Measurements from ENCODE around the gene ST14.

DNA sequence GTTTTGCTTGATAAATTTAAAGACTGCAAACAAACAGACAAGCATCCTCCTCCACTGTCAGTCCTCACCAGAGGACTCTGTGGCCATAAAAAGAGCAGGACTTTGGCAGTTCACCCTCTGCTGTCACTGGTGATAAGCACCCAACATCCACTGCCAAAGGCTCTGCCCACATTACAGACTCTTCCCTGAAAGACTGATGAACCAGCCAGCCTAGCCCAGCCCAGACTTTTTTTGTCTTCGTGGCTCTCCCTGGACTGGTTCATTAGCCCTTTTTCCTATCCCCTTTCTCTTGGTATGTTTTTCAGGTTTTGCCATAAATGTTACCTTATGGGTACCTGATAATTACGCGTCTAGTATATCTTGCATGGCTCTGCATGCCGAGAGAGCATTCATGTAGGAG is 15.1 kb downstream of the ST14 start:
- TF ChIP-seq, protein P1, sequence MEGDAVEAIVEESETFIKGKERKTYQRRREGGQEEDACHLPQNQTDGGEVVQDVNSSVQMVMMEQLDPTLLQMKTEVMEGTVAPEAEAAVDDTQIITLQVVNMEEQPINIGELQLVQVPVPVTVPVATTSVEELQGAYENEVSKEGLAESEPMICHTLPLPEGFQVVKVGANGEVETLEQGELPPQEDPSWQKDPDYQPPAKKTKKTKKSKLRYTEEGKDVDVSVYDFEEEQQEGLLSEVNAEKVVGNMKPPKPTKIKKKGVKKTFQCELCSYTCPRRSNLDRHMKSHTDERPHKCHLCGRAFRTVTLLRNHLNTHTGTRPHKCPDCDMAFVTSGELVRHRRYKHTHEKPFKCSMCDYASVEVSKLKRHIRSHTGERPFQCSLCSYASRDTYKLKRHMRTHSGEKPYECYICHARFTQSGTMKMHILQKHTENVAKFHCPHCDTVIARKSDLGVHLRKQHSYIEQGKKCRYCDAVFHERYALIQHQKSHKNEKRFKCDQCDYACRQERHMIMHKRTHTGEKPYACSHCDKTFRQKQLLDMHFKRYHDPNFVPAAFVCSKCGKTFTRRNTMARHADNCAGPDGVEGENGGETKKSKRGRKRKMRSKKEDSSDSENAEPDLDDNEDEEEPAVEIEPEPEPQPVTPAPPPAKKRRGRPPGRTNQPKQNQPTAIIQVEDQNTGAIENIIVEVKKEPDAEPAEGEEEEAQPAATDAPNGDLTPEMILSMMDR (IDR thresholded peaks at IDR 0.05) = no peak
- no peak for TF ChIP-seq POLR2A (IDR thresholded peaks at IDR 0.05)

Data from vagina (tissue), 2 donors.